GM10248 (cell line): Measurements from ENCODE around the gene BMP7.

Source experiments
- CTCF ChIA-PET: fragments of 300-600 bp; sonication (Branson Sonifier 250); formaldehyde crosslinking; extraction: SDS; loops from one replicate; lab custom pipeline; 2021; ENCODE audit warnings: antibody characterized with exemption; lab: Yijun Ruan, JAX
- POLR2A ChIA-PET: fragments of 350-650 bp; sonication (Branson Sonifier 250); formaldehyde crosslinking; extraction: SDS; loops from one replicate; lab custom pipeline; 2020; ENCODE audit warnings: antibody characterized with exemption; lab: Yijun Ruan, JAX
- DNase-seq: peaks from one replicate; pipeline ENCODE4 v3.0.0; 2012; ENCODE audit errors: extremely low spot score
- TF ChIP-seq, protein P1 (sequence below): IDR thresholded peaks from 2 replicates; pipeline ENCODE4 v1.5.1; 2012; ENCODE audit warnings: mild to moderate bottlenecking, low read depth; ENCODE audit errors: extremely low read depth, missing control alignments, control extremely low read depth

The BMP7 gene

DNA sequence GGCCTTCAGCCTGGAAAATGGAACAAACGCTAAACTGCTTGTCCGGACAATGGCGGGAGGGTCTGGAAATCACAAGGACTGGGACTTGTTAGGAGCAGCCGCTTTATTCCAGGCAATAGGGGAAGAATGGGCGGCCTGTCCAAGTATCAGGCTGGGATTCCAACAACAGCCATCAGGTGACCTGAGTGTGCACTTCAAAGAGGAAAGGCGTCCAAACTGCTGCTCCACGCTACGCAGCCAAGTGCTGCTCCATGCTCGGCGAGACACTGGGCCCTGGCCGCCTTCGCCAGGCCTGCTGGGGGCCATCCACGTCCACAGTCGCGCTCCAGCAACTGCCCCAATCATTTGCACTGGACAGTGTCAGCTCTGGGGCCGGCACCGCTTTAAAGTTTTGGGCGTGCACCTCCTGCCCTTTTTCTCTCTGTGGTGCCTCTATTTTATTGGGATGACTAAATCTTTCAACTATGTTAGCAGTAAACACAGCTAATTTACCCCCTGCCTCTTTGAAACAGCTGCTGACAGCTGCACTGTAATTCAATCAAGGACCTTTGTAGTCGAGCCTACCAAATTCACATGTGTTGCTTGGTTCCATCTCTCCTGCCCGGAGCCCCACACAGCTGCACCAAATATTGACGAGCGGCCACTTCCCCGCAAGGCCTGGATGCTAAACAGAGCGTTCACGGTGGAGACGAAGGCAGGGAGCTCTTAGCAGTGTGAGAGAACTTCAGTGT is 98.3 kb downstream of the BMP7 start:
- CTCF ChIA-PET: no interaction called here
- POLR2A ChIA-PET: no interaction called here
- no peak for DNase-seq
- TF ChIP-seq, protein P1, sequence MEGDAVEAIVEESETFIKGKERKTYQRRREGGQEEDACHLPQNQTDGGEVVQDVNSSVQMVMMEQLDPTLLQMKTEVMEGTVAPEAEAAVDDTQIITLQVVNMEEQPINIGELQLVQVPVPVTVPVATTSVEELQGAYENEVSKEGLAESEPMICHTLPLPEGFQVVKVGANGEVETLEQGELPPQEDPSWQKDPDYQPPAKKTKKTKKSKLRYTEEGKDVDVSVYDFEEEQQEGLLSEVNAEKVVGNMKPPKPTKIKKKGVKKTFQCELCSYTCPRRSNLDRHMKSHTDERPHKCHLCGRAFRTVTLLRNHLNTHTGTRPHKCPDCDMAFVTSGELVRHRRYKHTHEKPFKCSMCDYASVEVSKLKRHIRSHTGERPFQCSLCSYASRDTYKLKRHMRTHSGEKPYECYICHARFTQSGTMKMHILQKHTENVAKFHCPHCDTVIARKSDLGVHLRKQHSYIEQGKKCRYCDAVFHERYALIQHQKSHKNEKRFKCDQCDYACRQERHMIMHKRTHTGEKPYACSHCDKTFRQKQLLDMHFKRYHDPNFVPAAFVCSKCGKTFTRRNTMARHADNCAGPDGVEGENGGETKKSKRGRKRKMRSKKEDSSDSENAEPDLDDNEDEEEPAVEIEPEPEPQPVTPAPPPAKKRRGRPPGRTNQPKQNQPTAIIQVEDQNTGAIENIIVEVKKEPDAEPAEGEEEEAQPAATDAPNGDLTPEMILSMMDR: no peak

DNA sequence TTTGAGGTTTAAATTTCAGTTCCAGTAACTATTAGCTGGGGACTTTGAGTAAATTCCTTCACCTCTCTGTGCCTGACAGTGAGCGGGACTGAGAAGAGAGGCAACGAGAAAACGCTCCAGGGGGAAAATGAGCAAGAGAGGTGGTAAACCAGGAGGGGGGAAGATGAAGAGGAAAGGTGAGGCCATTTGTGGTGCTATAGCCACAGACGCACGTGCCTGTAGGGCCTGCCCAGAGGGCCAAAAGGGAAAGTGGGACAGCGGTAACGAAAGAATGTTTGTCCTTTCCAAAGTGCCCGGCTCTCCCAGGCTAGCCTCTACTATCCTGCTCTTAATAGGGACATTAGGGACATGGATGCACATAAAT is 99.2 kb downstream of the BMP7 start:
- TF ChIP-seq, protein P1: no peak
- ChIA-PET CTCF (no interaction called here), POLR2A (no interaction called here)
- no peak for DNase-seq

DNA sequence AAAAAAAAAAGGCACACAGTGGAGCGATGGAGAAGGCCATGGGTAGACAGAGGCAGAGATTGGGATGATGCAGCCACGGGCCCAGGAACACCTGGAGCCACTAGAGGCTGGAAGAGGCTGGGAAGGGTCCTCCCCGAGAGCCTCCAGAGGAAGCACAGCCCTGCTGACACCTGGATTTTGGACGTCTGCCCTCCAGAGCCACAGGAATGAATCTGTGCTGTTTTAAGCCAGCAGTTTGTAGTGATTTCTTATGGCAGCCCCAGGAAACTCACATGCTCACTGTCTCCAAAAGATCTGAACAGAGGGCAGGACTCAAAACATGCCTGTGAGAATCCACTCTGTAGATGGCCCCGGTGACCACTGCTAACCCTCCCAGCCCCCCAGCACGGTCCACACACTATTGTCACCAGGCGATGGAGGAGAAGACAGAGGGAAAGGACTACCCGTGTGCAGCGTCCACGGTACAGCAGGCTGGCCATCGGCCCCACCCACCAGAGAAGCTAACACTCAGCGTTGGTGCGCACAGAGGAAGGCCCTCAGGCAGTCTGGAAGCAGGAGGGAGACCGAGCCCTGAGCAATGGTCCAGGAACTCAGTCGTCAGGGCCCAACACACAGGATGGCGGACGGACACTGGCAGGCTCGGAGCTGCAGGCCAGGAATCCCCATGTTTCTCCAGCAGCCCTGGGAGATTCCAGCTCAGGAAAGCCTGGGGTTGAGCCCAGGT is 99.7 kb downstream of the BMP7 start:
- TF ChIP-seq, protein P1: no peak
- CTCF ChIA-PET: no interaction called here
- POLR2A ChIA-PET: no interaction called here
- DNase-seq: no peak

DNA sequence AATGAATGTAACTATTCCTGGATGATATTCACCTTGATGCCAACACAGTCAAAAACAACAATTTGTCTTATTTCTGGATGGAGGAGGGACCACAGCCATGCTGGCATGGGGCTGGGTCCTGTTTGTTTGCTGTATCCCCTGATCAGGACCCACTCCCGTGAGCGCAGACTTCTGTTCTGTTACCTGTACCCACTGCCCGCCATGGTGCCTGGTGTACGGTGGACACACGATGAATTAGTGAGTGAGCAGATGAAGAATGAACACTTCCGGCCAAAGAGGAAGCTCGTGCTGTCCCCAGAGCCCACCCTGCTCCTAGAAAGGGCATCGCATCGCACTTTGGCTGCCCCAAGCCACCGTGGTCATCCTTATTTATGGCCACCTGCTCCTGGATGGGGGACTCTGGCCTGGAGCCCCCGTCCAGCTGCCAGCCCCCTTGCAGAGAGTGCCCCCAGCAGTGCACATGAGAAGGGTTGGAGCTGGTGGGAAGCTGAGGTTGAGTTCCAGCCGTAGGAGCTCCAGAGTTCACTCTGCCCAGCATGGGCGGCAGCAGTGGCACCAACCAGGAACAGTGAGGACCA is 100.9 kb downstream of the BMP7 start:
- CTCF ChIA-PET: no interaction called here
- TF ChIP-seq, protein P1: no peak
- DNase-seq: no peak
- POLR2A ChIA-PET: no interaction called here

DNA sequence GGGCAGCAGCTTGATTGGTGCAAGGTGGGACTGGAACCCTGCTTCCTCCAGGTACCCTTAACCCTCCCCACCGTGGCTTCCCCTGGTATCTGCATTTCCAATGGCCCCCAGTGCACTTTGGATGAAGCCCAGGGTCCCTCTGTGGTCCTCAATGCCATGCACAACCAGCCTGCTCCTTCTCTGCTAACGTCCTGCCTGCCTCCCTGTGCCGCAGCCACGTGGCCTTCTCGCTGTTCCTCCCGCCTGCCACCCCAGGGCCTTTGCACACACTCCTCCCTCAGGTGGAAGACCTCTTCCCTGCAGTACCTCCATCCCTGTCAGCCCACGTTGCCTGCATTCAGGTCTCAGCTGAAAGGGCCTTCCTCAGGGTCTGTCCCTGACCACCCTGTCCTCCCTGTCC is 101.6 kb downstream of the BMP7 start:
- TF ChIP-seq, protein P1: no peak
- ChIA-PET CTCF (no interaction called here), POLR2A (no interaction called here)
- DNase-seq: no peak

DNA sequence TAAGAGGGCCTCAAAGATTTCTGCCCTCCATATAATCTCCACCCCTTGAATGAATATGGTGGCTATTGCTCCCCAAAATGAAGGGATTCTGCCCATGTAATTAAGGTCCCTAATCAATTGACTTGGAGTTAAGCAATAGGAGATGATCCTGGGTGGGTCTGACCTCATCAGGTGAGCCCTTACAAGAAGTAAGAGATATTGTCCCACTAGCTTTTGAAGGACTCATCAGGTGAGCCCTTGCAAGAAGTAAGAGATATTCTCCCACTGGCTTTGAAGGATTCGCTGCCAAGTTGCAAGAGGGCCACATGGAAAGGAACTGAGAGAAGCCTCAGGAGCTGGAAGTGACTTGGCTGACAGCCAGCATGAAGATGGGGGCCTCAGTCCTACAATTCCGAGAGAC is 103.4 kb downstream of the BMP7 start:
- CTCF ChIA-PET: interaction anchor here (1.1 to 1.3 kb wide), 2 partner anchors 11 to 14 kb away, joined by 3 to 4 read pairs; no protein-coding TSS in a partner anchor
- no peak for DNase-seq
- POLR2A ChIA-PET: no interaction called here
- TF ChIP-seq, protein P1: no peak
